HG03469 (cell line): ENCODE data around the gene SEPTIN1.
A peak's percentile ranks its signal among the peaks of the same experiment; 100 is the strongest.

Source experiments
- ATAC-seq: cut with Tn5 transposase; IDR thresholded peaks from one replicate; pipeline ENCODE4 v1.9.1; 2021; ENCODE audit warnings: mild to moderate bottlenecking, moderate library complexity, moderate number of reproducible peaks; ENCODE audit not compliant: unreplicated experiment

SEPTIN1 gene

DNA sequence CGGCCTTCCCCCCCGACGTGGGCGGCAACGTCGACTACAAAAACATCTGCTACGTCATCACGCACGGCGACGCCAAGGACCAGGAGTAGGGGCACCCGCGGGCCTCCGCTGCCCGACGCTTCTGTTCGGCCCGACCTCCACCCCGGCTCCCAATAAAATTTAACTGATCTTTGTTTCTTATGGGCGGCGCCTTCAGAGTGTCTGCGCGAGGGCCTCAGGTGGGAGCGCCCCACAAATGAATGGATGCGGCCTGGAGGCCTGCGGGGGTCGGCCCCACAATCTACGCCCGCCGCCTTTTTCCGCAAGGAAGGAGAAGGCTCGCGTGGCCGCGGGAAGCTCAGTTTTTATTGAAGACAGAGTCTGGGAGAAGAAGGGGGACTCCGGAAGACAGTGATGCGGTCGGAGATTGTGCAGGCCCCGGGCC is 4.5 kb downstream of the SEPTIN1 start:
- ATAC-seq: no peak

DNA sequence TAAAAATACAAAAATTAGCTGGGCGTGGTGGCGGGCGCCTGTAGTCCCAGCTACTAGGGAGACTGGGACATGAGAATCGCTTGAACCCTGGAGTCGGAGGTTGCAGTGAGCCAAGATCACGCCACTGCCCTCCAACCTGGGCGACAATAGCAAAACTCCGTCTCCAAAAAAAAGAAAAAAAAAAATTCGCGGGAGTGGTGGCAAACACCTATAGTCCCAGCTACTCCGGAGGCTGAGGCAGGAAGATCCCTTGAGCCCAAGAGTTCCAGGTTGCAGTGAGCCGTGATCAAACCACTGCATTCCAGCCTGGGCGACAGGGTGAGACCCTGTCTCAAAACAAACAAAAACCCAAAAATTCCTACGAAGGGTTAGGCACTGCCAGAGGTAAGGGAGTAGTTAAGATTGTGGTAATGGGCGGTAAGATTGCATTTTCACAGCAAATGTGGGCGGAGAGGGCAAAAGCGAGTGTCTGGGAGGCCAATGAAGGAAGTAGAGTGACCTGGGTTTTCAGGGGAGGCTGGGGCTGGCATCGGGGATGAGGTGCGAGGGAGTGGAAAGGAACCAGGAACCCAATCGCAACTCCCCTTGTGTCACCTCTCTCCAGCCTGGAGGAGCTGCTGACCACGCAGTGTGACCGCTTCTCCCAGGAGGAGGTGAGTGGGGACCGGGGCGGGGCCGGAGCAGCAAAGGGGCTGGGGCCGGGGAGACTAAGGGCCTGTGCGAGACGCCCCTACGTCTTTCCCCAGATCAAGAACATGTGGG is 5.1 kb downstream of the SEPTIN1 start:
- ATAC-seq: no peak

- ATAC-seq: no peak
These were observed 5.9 kb downstream of the SEPTIN1 start for GRCh38 chr16:30376461-30376902.

DNA sequence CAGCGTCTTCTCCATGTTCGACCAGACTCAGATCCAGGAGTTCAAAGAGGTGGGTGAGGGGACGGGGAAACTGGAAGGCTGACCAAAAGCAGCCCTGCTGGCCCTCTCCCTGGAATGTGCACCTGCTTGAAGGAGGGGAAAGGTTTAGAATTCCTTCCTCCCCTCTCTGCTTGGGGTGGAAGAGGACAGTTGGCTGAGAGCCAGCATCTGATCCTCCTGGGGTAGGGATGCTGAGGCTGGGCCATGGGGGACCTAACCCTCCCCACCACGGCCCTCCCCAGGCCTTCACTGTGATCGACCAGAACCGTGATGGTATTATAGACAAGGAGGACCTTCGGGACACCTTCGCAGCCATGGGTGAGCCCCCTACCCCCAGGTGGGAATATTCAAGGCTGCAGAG is 6.5 kb downstream of the SEPTIN1 start:
- no peak for ATAC-seq

DNA sequence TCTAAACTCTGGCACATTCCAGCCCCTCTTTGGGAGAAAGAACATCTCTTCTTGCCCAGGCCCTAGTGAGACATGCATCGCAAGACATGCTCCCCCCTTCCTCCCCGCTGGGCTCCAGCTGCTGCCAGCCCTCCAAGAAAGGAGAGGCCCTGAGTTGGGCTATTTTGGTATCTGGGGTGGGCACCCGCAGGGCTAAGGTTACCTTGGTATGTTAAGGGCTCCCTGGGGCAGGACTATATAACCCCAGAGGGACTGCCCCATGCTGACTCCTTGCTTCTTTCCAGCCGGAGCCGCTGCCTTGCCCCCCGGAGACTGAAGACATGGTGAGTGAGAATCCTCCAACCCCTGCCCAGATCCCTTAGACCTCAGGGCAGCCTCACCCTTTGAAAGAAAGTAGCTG is 7.8 kb downstream of the SEPTIN1 start, which contains the start of gene MYL11:
Gene MYL11, plus strand, starts transcription at position 265 of the 400 bp plus-strand sequence. Its CDS starts 56 bp downstream, at position 321.
- no peak for ATAC-seq

- ATAC-seq: no peak
These were observed 9.6 kb downstream of the SEPTIN1 start for GRCh38 chr16:30372725-30373124.

GRCh38 chr16:30372038-30372712 is 10.2 kb downstream of the SEPTIN1 start:
- ATAC-seq: no peak

GRCh38 chr16:30371248-30371816 is 11.0 kb downstream of the SEPTIN1 start:
- ATAC-seq: no peak

- peak; percentile 51 for ATAC-seq
These were observed 11.7 kb downstream of the SEPTIN1 start, which contains the start of gene TBC1D10B for GRCh38 chr16:30370456-30371247. TBC1D10B (minus strand) TSS chr16:30370494; CDS start chr16:30370183, 311 bp downstream.

DNA sequence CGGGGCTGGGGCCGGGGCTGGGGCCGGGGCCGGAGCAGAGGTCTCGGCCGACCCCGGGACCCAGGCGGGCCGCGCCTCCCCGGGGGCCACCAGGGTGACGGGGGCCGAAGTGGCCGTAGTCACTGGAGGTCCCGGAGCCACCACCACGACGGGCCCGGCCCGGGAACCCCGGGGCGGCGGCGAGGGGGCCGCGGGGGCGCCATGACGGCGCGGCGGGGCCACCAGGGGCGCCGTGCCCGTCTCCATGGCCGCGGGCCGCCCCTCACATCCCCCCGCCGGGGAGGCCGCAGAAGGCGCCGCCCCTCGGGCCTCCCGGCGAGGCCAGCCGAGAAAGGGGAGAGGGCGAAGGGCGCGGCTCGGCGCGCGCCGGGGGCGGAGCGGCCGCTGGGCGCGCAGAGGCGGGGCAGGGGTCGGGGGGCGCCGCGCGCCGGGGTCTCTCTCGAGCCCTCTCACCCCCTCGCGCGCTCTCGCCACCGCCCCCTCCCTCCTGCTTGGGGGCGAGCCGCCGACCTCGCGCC is 12.4 kb downstream of the SEPTIN1 start:
- ATAC-seq: peak; percentile 2

DNA sequence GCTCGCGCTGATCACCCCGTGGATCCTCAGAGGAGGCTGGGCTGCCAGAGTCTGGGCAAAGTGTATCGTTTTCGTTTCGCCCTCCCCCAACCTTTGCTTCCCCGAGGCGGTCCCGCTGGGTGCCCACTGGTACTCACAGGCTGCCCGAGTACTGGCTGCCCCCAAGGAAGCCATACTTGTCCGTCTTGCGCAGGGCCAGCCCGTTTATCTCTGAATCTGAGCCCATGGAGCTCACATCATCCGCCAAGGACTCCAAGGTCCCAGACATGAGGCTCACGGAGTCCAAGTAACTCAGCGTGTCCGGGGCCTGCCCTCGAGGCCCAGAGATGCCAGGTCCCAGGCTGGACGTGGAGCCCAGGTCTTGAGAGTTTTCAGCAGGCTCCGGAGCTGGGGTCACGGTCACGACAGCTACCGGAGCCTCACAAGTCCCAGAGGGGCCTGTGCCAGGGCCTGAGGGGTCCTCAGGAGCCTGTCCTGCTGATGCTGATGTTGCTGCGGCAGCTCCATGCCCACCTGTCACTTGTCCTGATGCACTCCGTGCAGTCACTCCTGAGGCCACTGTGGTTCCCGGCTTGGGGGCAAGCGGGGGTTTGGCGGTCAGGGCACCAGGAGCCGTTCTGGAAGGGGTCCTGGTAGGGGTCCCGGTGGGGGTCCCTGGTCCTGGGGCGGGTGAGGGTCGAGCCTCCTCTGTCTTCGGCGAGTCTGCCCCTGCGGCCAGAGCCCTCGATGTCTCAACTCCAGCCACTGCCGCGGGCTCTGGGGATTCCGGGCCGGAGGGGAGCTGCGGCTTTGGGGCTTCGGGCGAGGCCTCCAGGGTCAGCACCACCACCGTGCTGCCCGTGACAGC is 13.0 kb downstream of the SEPTIN1 start:
- no peak for ATAC-seq

DNA sequence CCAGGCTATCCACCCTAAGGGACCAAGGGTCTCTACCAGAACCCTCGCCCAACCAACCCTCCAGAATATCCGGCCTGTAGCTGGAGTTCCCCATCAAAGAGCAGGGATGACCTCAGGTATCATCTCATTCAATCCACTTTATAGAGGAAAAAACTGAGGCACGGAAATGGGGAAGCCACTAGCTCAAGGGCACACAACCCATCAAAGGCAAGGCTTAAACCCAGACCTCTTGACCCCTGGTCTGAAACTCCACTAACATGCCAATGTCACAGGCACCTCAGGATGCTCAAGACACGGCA is 13.6 kb downstream of the SEPTIN1 start:
- ATAC-seq: no peak

GRCh38 chr16:30368122-30368791 is 14.1 kb downstream of the SEPTIN1 start:
- ATAC-seq: no peak

DNA sequence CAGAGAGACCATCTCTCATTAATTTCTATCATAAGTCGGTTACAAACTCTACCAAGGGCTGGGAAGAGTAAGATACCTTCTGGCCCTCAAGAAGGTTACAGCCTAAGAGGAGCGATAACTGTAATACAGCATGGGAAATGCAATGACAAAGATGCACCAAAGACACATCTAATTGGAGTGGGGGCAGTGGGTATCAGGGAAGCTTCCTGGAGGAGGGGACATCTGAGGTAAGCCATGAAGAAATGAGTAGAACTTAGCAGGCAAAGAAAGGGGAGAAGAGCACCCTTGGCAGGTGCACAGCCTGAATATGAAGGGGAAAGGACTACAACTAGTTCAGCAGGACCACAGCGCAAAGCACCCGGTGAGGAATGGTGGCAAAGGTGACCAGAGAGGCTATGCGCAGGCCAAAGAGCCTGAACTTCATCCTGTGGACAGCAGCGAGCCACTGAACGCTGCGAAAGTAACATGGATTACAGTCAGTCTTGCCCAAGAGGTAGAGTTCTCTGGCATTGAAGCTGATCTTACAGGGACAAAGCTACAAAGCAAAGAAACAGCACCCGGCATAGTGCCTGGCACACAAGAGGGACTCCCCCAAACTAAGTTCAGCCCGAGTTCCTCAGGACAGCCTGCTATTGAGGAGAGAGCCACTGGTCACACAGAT is 14.9 kb downstream of the SEPTIN1 start:
- no peak for ATAC-seq

GRCh38 chr16:30366511-30366910 is 15.8 kb downstream of the SEPTIN1 start:
- no peak for ATAC-seq

GRCh38 chr16:30365200-30365599 is 17.2 kb downstream of the SEPTIN1 start:
- no peak for ATAC-seq

GRCh38 chr16:30361180-30361579 is 21.2 kb downstream of the SEPTIN1 start:
- no peak for ATAC-seq

- ATAC-seq: no peak
These were observed 22.5 kb downstream of the SEPTIN1 start for GRCh38 chr16:30359871-30360170.
